AG04449 (cell line): ENCODE results near the gene KLHL6.

ENCODE experiments used
- CTCF ChIA-PET: fragments of 350-600 bp; formaldehyde crosslinking; extraction: SDS; loops from one replicate; lab custom pipeline; 2021; ENCODE audit warnings: antibody characterized with exemption; lab: Yijun Ruan, JAX
- POLR2A ChIA-PET: fragments of 400-600, 350-600 bp; formaldehyde crosslinking; extraction: SDS; loops from one replicate; lab custom pipeline; 2020; ENCODE audit warnings: antibody characterized with exemption, inconsistent platforms; lab: Yijun Ruan, JAX
- DNase-seq: peaks from one replicate; pipeline ENCODE4 v3.0.0-alpha.2; 2010; ENCODE audit warnings: low read depth, low spot score
- H3K4me3 ChIP-seq: 2 replicates; pipeline ENCODE4 v1.5.1; 2011; ENCODE audit warnings: low read depth, mild to moderate bottlenecking, control low read depth, low read length
- CTCF ChIP-seq: IDR thresholded peaks from one replicate; pipeline ENCODE4 v1.5.1; 2011; ENCODE audit warnings: mild to moderate bottlenecking, moderate library complexity, low read length, control low read depth, inconsistent platforms; ENCODE audit not compliant: insufficient read depth; ENCODE audit errors: missing control alignments

KLHL6 gene

GRCh38 chr3:183486472-183486871, 69.0 kb downstream of the KLHL6 start:
- no peak for DNase-seq
- TF ChIP-seq CTCF, result no peak
- POLR2A ChIA-PET, result no interaction called here
- CTCF ChIA-PET, result interaction anchor here (1.4 kb wide), 1 partner anchor 280 kb away, joined by 5 read pairs; no protein-coding TSS in a partner anchor
- H3K4me3 ChIP-seq, result no peak overlapping the region

- DNase-seq, result no peak
- TF ChIP-seq CTCF, result no peak
- CTCF ChIA-PET, result interaction anchor here (1.0 to 1.4 kb wide), 3 partner anchors 9 to 281 kb away, joined by 3 to 5 read pairs (median 4); no protein-coding TSS in a partner anchor
- no peak overlapping the region for H3K4me3 ChIP-seq
- POLR2A ChIA-PET, result no interaction called here
Measured at GRCh38 chr3:183485585-183485984, 69.9 kb downstream of the KLHL6 start.

- ChIA-PET CTCF (interaction anchor here (1.0 to 1.4 kb wide), 3 partner anchors 10 to 282 kb away, joined by 3 to 5 read pairs (median 4); no protein-coding TSS in a partner anchor), POLR2A (no interaction called here)
- DNase-seq, result no peak
- TF ChIP-seq CTCF, result no peak
- H3K4me3 ChIP-seq, result no peak overlapping the region
Measured at GRCh38 chr3:183485093-183485492, 70.4 kb downstream of the KLHL6 start.

- no peak for DNase-seq
- H3K4me3 ChIP-seq, result no peak overlapping the region
- ChIA-PET CTCF (interaction anchor here (1.1 to 1.4 kb wide), 2 partner anchors 10 to 282 kb away, joined by 3 to 5 read pairs; no protein-coding TSS in a partner anchor), POLR2A (no interaction called here)
- TF ChIP-seq CTCF, result no peak
Measured at GRCh38 chr3:183484431-183485075, 71.0 kb downstream of the KLHL6 start.

GRCh38 chr3:183481582-183481981, 73.9 kb downstream of the KLHL6 start:
- DNase-seq, result no peak
- H3K4me3 ChIP-seq, result no peak overlapping the region
- ChIA-PET POLR2A (no interaction called here), CTCF (interaction anchor here (1.2 to 2.0 kb wide), 3 partner anchors 11 to 285 kb away, joined by 3 to 9 read pairs (median 8); no protein-coding TSS in a partner anchor)
- no peak for TF ChIP-seq CTCF

GRCh38 chr3:183478501-183478900, 77.0 kb downstream of the KLHL6 start:
- no peak overlapping the region for H3K4me3 ChIP-seq
- DNase-seq, result no peak
- ChIA-PET POLR2A (no interaction called here), CTCF (interaction anchor here (1.1 to 1.8 kb wide), 6 partner anchors 11 to 406 kb away, joined by 3 to 15 read pairs (median 3); partner anchors contain the start of gene PARL)
- TF ChIP-seq CTCF, result no peak
